ENCODE measurements around the gene RUNX3. TPM values are rescaled to one million over a fixed set of nuclear protein-coding genes. Genes with fewer than 3 reads are reported as not detected.

RUNX3 gene
- total and polyA plus RNA-seq, 2 of the 8 experiments (the other 6 are each of a cell fraction or from before 2014, with no cell fraction given): 0.62 to 0.82 TPM

DNA sequence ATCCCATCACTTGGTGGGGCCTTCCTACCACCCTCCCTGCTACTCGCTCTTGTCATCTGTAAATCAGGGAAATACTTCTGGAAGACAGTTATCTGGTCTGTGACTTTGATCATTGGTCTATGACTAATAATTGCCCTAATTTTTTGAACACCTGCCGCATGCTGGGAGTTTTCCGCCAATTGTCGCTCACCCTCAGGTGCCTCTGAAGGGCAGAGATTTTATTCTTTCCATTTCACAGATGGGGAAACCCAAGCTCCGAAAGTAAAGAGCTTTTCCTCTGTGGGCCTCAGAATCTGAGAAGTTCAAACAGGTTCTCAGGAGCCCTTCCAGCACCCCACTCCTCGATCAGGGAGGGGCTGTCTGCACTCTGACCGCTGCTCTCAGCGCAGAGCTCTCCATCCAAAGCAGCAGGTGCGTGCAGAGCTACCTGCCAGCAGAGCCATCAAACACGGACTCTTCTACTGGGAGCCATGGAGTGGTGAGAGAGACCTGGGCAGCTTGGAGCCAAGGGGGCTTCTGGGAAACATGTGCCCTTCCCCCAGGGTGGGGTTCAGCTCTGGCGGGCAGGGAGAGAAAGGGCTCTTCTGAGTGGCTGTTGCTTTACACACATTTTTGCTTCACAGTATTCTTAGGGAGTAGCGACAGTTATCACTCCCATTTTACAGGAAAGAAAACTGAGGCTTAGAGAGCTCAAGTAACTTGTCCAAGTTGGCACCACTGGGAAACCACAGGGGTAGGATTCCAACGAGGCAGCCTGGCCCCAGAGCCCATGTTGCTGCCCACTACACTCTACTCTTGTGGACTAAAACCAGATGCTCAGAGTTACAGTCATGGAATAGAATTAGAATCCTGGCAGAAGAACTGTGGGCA is 5.8 kb upstream of the RUNX3 start:
- Histone ChIP-seq H3K14ac (ENCODE audit: insufficient read length) (no peak overlapping the region), H2BK15ac (ENCODE audit: low read length) (peak overlapping the region; percentile 18; the same call in 1 of the 2 replicates), H2AFZ (ENCODE audit: low read length) (no peak overlapping the region), H3K4me2 (ENCODE audit: insufficient read depth in 1 of 2, low read depth in 2 of 2, low read length in 2 of 2) (peak overlapping the region; percentile 40 to 56; a peak in 3 of 4 replicates), H3K79me2 (ENCODE audit: control insufficient read depth in 1 of 2, insufficient read depth in 2 of 2, low read length in 2 of 2) (no peaks in the 10 kb centered on the region), H3K23me2 (ENCODE audit: low read depth, low read length) (peaks cover 7% of the 10 kb centered on the region; the same call in 1 of the 2 replicates), H3K4me1 (replicated peaks in 1 of 4; ENCODE audit: control insufficient read depth in 3 of 4, insufficient read depth in 4 of 4, low read length in 3 of 4) (peaks cover 2 to 49% (median 24%) of the 10 kb centered on the region in 4 experiments), H3K9me3 (ENCODE audit: insufficient read depth in 2 of 2, low read depth in 1 of 2, low read length in 1 of 2) (no peaks in the 10 kb centered on the region), H4K20me1 (replicated peaks in 1 of 2; ENCODE audit: control insufficient read depth in 1 of 2, insufficient read depth in 2 of 2, low read length in 2 of 2) (peaks cover 0 to 1% of the 10 kb centered on the region in 2 experiments), H3K36me3 (ENCODE audit: control insufficient read depth in 2 of 4, insufficient read depth in 4 of 4, low read length in 3 of 4) (no peaks in the 10 kb centered on the region), H3K27ac (ENCODE audit: low read depth, low read length) (no peak overlapping the region), H3K9ac (replicated peaks in 1 of 4; ENCODE audit: extremely low read depth in 1 of 4, low read depth in 3 of 4, low read length in 3 of 4) (no peak overlapping the region), H2AK5ac (ENCODE audit: low read depth, low read length) (peak overlapping the region; percentile 16; the same call in 1 of the 2 replicates), H3K23ac (ENCODE audit: insufficient read length) (no peak overlapping the region), H2BK5ac (ENCODE audit: low read depth, low read length) (no peak overlapping the region), H3K79me1 (ENCODE audit: low read depth, low read length) (no peaks in the 10 kb centered on the region), H4K5ac (ENCODE audit: insufficient read length, low read depth, low read length) (no peak overlapping the region), H3K27me3 (replicated peaks in 1 of 4; ENCODE audit: control insufficient read depth in 3 of 4, extremely low read depth in 1 of 4, insufficient read depth in 3 of 4, low read length in 3 of 4) (peaks cover 27 to 52% (median 50%) of the 10 kb centered on the region in 4 experiments), H2BK20ac (ENCODE audit: low read length) (no peak overlapping the region), H3K4me3 (ENCODE audit: extremely low read depth in 1 of 4, insufficient read depth in 2 of 4, low read depth in 3 of 4, low read length in 4 of 4) (peak overlapping the region in 1 of 4 experiments; percentile 44; a peak in 1 of 8 replicates), H2BK12ac (ENCODE audit: low read depth, low read length) (no peak overlapping the region; the same call in 1 of the 2 replicates), H3K18ac (ENCODE audit: extremely low read depth, low read length) (no peak overlapping the region; the same call in 1 of the 2 replicates), H4K8ac (ENCODE audit: extremely low read depth, insufficient read depth, low read length) (no peak overlapping the region), H4K91ac (replicated peaks; ENCODE audit: insufficient read length, low read length) (no peak overlapping the region), H3K56ac (replicated peaks; ENCODE audit: insufficient read length, low read depth, low read length) (no peak overlapping the region), H2BK120ac (replicated peaks; ENCODE audit: low read depth, low read length) (no peak overlapping the region), H3K4ac (replicated peaks; ENCODE audit: insufficient read length, low read depth, low read length) (no peak overlapping the region)
- 75% methylated on average over 13 of the region's 13 CpGs; no CpG with 5 or more reads in 1 of the 2 experiments for WGBS, 2 experiments (ENCODE audit: extremely low coverage in 1 of 2, insufficient coverage in 1 of 2, insufficient read length in 1 of 2, insufficient replicate concordance in 2 of 2, low coverage in 1 of 2, low lambda C conversion rate in 2 of 2, missing lambda C conversion rate in 1 of 2)
- POLR2A ChIA-PET (ENCODE audit: partially characterized antibody): interaction anchor here (0.6 to 1.1 kb wide), 3 partner anchors 10 to 267 kb away, joined by 3 read pairs; no protein-coding TSS in a partner anchor
- DNase-seq (ENCODE audit: low read depth in 1 of 2, low spot score in 2 of 2) (no peak), FAIRE-seq (no peak)
- CTCF ChIA-PET (ENCODE audit: partially characterized antibody): interaction anchor here (0.7 to 4.8 kb wide), 14 partner anchors 10 to 247 kb away, joined by 3 to 36 read pairs (median 4); no protein-coding TSS in a partner anchor
- TF ChIP-seq KDM1A (IDR thresholded peaks at IDR 0.05; ENCODE audit: borderline replicate concordance, low read length) (peak; percentile 81), FOSL1 (IDR thresholded peaks at IDR 0.05; ENCODE audit: insufficient read depth, low read depth, low read length) (no peak)

All from H1 (cell line).